Stimulated activated effector memory CD8-positive, alpha-beta T cell treated with anti-CD3 and anti-CD28 coated beads, Interleukin-12 subunit alpha, Interleukin-12 subunit beta, amount 100 ng/mL, for 72 hours (primary cell): ENCODE results near the gene VAT1L.
"Not testable (repeated sequence)": the region's sequence is repeated elsewhere in the genome, so short reads cannot be mapped to it uniquely, and the experiment has no call there.

Experiments used
- ATAC-seq: fragments of 150-1000 bp; cut with Tn5 transposase; 2 replicates; pipeline ENCODE4 v1.10.0; 2021
- DNase-seq, 2 donors: peaks; one replicate each; pipeline ENCODE4 v3.0.0; 2021 to 2022; ENCODE audit warnings: low spot score in 2 of 2
- H3K27ac Mint-ChIP-seq: one replicate; pipeline ENCODE4 v1.8.0; 2022; ENCODE audit warnings: mild to moderate bottlenecking, mixed read lengths
- H3K36me3 Mint-ChIP-seq: one replicate; pipeline ENCODE4 v1.8.0; 2022; ENCODE audit warnings: mild to moderate bottlenecking, mixed read lengths
- H3K4me1 Mint-ChIP-seq: one replicate; pipeline ENCODE4 v1.8.0; 2022; ENCODE audit warnings: mixed read lengths
- H3K4me3 Mint-ChIP-seq: one replicate; pipeline ENCODE4 v1.8.0; 2022; ENCODE audit warnings: mild to moderate bottlenecking, mixed read lengths
- H3K9me3 Mint-ChIP-seq: one replicate; pipeline ENCODE4 v1.8.0; 2022; ENCODE audit warnings: mixed read lengths

Gene VAT1L

DNA sequence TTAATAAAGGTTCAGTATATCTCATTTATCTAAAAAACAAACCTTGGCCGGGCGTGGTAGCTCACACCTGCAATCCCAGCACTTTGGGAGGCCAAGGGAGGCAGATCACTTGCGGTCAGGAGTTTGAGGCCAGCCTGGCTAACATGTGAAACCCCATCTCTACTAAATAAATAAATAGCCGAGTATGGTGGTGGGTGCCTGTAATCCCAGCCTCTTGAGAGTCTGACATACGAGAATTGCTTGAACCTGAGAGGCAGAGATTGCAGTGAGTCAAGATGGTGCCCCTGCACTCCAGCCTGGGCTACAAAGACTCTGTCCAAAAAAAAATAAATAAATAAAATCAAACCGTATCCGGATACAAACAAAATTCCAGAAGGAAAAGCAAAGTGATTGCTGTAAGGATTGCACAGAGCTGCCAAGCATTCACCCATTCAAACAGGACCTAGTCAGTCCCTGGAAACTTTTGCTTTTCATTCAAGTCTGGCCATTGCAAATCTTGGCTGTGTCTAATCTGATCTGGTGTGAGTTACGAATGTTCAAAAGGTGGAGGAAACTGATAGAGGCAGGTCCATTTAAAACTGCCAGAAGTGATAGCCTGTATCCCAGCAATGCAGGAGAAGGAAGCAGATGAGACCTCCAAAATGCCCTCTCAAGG, 131.5 kb downstream of the VAT1L start:
- H3K9me3 Mint-ChIP-seq, result no peaks in the 10 kb centered on the region
- no peaks in the 10 kb centered on the region for H3K36me3 Mint-ChIP-seq
- no peak overlapping the region for H3K4me3 Mint-ChIP-seq
- DNase-seq (no peak), ATAC-seq (no peak)
- H3K27ac Mint-ChIP-seq, result no peak overlapping the region
- H3K4me1 Mint-ChIP-seq, result no peaks in the 10 kb centered on the region

- ATAC-seq (no peak), DNase-seq (no peak)
- no peak overlapping the region for H3K4me3 Mint-ChIP-seq
- H3K36me3 Mint-ChIP-seq, result no peaks in the 10 kb centered on the region
- no peaks in the 10 kb centered on the region for H3K9me3 Mint-ChIP-seq
- no peaks in the 10 kb centered on the region for H3K4me1 Mint-ChIP-seq
- H3K27ac Mint-ChIP-seq, result no peak overlapping the region
These were observed 132.6 kb downstream of the VAT1L start for GRCh38 chr16:77920984-77921383.

GRCh38 chr16:77922228-77922754, 133.9 kb downstream of the VAT1L start:
- Mint-ChIP-seq H3K27ac (no peak overlapping the region), H3K9me3 (no peaks in the 10 kb centered on the region), H3K4me1 (no peaks in the 10 kb centered on the region), H3K4me3 (no peak overlapping the region), H3K36me3 (no peaks in the 10 kb centered on the region)
- ATAC-seq (no peak), DNase-seq (no peak)

- no peaks in the 10 kb centered on the region for H3K36me3 Mint-ChIP-seq
- no peaks in the 10 kb centered on the region for H3K9me3 Mint-ChIP-seq
- ATAC-seq (no peak), DNase-seq (no peak)
- H3K27ac Mint-ChIP-seq, result no peak overlapping the region
- no peak overlapping the region for H3K4me3 Mint-ChIP-seq
- H3K4me1 Mint-ChIP-seq, result no peaks in the 10 kb centered on the region
These were observed 137.2 kb downstream of the VAT1L start for GRCh38 chr16:77925531-77925930.

DNA sequence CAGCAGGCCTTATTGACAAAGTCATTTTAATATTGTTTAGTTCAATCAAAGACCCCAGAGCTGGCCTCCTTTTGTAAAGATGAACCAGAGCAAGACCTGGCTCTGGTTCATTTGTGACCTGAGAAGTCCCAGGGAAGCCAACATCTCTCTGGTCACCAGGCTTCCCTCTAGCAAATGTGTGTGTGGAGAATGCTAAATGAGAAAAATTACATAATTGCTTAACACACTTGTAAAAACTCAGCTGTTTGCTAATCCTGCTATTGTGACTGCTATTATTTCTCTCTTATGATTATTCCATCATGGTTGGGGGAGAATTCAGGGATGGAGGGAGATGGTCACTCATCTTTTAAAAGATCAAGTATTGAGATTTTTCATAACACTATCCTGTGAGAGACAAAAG, 139.7 kb downstream of the VAT1L start:
- Mint-ChIP-seq H3K36me3 (no peaks in the 10 kb centered on the region), H3K27ac (no peak overlapping the region), H3K4me3 (no peak overlapping the region), H3K9me3 (no peaks in the 10 kb centered on the region), H3K4me1 (no peaks in the 10 kb centered on the region)
- ATAC-seq, result no peak
- no peak for DNase-seq

GRCh38 chr16:77929004-77929403, 140.6 kb downstream of the VAT1L start:
- DNase-seq, result no peak
- Mint-ChIP-seq H3K4me3 (no peak overlapping the region), H3K36me3 (no peaks in the 10 kb centered on the region), H3K4me1 (no peaks in the 10 kb centered on the region), H3K9me3 (no peaks in the 10 kb centered on the region), H3K27ac (no peak overlapping the region)
- ATAC-seq, result no peak

GRCh38 chr16:77931058-77931457, 142.7 kb downstream of the VAT1L start:
- no peaks in the 10 kb centered on the region for H3K9me3 Mint-ChIP-seq
- no peak for ATAC-seq
- H3K27ac Mint-ChIP-seq, result no peak overlapping the region
- no peaks in the 10 kb centered on the region for H3K36me3 Mint-ChIP-seq
- no peaks in the 10 kb centered on the region for H3K4me1 Mint-ChIP-seq
- DNase-seq, result no peak
- no peak overlapping the region for H3K4me3 Mint-ChIP-seq

DNA sequence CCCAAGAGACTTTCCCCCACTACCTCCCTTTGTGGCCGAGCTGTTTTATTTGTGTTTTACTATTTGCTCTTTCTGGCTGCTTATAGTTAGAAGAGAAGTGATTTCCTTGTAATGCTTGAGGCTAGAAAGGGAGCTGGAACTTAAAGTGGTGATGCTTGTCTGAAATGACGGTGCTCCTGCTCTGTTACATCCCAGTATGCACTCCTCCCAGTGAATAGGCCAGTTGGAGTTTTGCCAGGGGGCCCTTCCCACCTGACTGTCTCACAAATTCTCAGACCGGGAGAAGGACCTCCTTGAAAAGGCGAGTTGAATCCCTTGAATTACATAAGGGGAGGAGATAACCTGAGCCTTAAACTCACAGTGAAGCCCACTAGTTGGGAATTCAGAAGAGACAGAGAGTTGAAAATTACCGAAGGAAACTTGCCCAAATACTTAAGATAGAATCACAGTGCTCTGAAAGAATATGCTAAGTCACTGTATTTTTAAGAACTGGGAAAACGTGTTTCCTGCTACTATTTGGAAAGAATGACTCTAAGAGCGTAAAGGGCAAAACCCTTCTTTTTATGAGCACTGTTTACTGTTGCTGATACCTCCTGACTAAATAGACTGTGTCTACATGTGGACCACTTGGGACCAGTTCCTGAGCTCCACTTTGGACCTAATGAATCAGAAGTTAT, 149.2 kb downstream of the VAT1L start:
- no peak for DNase-seq
- H3K27ac Mint-ChIP-seq, result no peak overlapping the region
- no peak overlapping the region for H3K4me3 Mint-ChIP-seq
- peaks cover 6% of the 10 kb centered on the region for H3K36me3 Mint-ChIP-seq
- H3K4me1 Mint-ChIP-seq, result no peaks in the 10 kb centered on the region
- no peaks in the 10 kb centered on the region for H3K9me3 Mint-ChIP-seq
- no peak for ATAC-seq

DNA sequence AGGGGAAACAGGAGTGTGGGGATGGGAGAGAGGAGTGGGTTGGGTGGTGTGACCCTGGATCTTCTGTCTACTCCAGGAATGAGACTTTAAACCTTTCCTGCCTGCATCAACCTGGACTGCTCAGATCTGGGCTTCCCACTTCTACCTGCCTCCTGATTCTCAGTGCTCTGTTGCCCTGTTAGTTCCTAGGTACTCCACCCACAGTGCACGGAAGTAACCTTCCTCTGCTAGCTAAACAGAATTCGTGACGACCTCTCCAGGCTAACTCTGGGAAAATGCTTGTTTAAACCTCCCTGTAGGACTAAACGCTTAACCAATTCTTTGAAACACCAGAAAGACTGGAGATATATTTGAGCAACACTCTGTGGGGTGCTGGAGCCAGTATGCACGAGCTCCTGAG, 150.5 kb downstream of the VAT1L start:
- Mint-ChIP-seq H3K27ac (no peak overlapping the region), H3K4me3 (no peak overlapping the region), H3K36me3 (peaks cover 6% of the 10 kb centered on the region), H3K4me1 (no peaks in the 10 kb centered on the region), H3K9me3 (no peaks in the 10 kb centered on the region)
- no peak for ATAC-seq
- DNase-seq, result no peak

DNA sequence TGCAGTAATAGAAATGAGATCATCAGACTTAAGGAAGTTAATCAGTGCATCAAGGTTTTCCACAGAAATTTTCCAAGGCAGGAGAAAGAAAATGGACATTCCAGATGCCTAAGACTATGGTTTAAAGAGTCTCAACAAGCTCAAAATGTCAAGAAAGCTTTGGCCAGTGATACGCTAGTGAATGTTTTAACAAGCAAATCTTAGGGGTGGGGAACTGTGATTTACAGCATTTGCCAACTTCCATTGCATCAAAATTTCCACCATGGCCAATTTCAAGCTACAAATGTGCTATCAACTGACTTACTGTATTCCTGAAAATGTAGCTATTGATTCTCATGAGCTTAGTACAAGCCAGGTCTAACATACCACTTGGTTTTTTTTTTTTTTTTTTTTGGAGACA, 151.6 kb downstream of the VAT1L start:
- Mint-ChIP-seq H3K4me3 (no peak overlapping the region), H3K27ac (no peak overlapping the region), H3K9me3 (no peaks in the 10 kb centered on the region), H3K4me1 (no peaks in the 10 kb centered on the region), H3K36me3 (peaks cover 6% of the 10 kb centered on the region)
- DNase-seq, result no peak
- no peak for ATAC-seq

DNA sequence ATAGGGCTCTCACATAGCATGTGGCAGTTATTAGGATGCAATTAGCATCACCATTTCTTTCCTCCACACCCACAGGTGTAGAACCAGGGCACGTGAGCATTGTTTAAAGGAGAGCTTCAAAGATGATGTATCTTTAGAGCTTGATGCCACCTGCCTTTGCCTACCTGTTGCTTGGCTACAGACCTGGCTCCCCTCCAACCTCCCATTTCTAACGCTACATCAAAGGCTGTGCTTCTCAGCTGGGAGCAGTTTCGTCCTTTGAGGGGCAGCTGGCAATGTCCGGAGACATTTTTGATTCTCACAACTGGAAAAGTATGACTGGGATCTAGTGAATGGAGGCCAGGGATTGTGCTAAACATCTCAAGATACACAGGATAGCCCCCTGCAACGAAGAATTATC, 155.4 kb downstream of the VAT1L start:
- H3K4me3 Mint-ChIP-seq, result no peak overlapping the region

GRCh38 chr16:77944631-77945030, 156.3 kb downstream of the VAT1L start:
- Mint-ChIP-seq H3K27ac (no peak overlapping the region), H3K36me3 (no peaks in the 10 kb centered on the region), H3K9me3 (no peaks in the 10 kb centered on the region), H3K4me1 (no peaks in the 10 kb centered on the region), H3K4me3 (no peak overlapping the region)
- DNase-seq (no peak), ATAC-seq (no peak)

More for the DNA sequence above, 155.4 kb downstream of the VAT1L start:
- Mint-ChIP-seq H3K4me1 (no peaks in the 10 kb centered on the region), H3K36me3 (no peaks in the 10 kb centered on the region), H3K9me3 (no peaks in the 10 kb centered on the region), H3K27ac (no peak overlapping the region)
- ATAC-seq (no peak), DNase-seq (no peak)

- DNase-seq, result no peak
- Mint-ChIP-seq H3K9me3 (no peaks in the 10 kb centered on the region), H3K36me3 (no peaks in the 10 kb centered on the region), H3K27ac (no peak overlapping the region), H3K4me1 (no peaks in the 10 kb centered on the region), H3K4me3 (no peak overlapping the region)
- ATAC-seq, result no peak
These were observed 156.8 kb downstream of the VAT1L start for GRCh38 chr16:77945126-77945525.

DNA sequence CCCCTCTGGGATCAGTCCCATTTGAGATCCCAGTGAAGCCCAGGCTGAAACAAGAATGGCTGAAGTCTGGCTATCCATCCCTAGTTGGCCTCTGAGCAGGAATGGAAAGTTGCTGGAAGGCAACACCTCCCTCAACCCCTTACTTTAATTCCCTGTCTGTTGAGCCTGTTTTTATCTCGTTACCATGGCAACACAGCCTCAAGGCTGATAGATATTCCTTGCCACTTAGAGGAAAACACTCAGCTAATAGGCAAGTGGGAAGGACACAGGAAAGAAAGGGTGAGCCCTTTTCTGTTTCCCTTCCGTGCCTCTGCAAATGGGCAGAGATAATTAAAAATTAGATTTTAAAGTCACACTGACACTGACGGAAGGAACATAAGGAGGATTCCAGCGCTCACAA, 158.5 kb downstream of the VAT1L start:
- Mint-ChIP-seq H3K9me3 (no peaks in the 10 kb centered on the region), H3K36me3 (no peaks in the 10 kb centered on the region), H3K4me3 (no peak overlapping the region), H3K4me1 (no peaks in the 10 kb centered on the region), H3K27ac (no peak overlapping the region)
- no peak for ATAC-seq
- DNase-seq, result no peak

DNA sequence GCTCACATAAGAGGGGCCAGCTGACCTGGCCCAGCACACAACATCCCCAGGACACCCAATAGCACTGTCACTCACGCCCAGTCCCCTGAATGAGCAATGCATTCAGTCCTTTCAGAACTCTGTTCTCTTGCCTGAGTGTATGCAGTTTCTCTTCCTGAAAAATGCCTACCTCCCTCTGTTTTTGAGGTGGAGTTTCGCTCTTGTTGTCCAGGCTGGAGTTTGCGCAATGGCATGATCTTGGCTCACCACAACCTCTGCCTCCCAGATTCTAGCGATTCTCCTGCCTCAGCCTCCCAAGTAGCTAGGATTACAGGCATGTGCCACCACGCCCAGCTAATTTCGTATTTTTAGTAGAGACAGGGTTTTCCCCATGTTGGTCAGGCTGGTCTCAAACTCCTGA, 159.2 kb downstream of the VAT1L start:
- DNase-seq, H3K4me1 Mint-ChIP-seq: not testable (repeated sequence)

DNA sequence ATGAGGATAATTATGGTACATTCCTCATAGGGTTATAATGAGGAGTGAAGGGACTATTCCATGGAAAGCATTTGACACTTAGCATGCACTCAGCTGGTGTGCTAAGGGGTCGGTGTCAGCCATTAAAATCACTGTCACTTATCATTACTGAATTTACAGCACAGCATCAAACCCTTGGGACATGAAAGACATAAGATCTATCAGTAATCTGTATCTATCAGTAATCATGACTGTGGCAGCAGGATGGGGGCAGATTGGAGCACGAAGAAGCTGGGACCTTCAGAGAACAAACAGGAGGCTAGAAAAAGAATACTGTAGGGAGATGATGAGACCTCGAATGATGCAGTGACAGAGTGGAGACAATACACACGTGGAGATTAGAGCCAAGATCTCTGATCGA, 160.5 kb downstream of the VAT1L start:
- DNase-seq (no peak), ATAC-seq (no peak)
- H3K36me3 Mint-ChIP-seq, result no peaks in the 10 kb centered on the region

More for the DNA sequence above, 159.2 kb downstream of the VAT1L start:
- not testable (repeated sequence) for ATAC-seq, H3K4me3 Mint-ChIP-seq, H3K36me3 Mint-ChIP-seq, H3K9me3 Mint-ChIP-seq, H3K27ac Mint-ChIP-seq

More for the DNA sequence above, 160.5 kb downstream of the VAT1L start:
- Mint-ChIP-seq H3K4me1 (no peaks in the 10 kb centered on the region), H3K27ac (no peak overlapping the region), H3K9me3 (no peaks in the 10 kb centered on the region), H3K4me3 (no peak overlapping the region)
